Glomerular endothelial cell (primary cell): ENCODE data around the gene EXOSC3. TPM values are rescaled to one million over a fixed set of nuclear protein-coding genes. Genes with fewer than 3 reads are reported as not detected.
A peak's percentile ranks its signal among the peaks of the same experiment; 100 is the strongest.
"Not testable (repeated sequence)": the region's sequence is repeated elsewhere in the genome, so short reads cannot be mapped to it uniquely, and the experiment has no call there.

Source experiments
- DNase-seq: peaks from one replicate; pipeline ENCODE4 v3.0.0-alpha.2; 2011; ENCODE audit warnings: low read depth, low spot score; ENCODE audit errors: extremely low read depth
- total RNA-seq: library from RNA; depleted of rRNA; stranded (reverse); fragments of >200 nt; gene quantifications from 2 replicates; pipeline ENCODE4 v1.2.3, GENCODE V29; 2015

Gene EXOSC3
- total RNA-seq, 1 donor from 2014 or later = 26.9 TPM

DNA sequence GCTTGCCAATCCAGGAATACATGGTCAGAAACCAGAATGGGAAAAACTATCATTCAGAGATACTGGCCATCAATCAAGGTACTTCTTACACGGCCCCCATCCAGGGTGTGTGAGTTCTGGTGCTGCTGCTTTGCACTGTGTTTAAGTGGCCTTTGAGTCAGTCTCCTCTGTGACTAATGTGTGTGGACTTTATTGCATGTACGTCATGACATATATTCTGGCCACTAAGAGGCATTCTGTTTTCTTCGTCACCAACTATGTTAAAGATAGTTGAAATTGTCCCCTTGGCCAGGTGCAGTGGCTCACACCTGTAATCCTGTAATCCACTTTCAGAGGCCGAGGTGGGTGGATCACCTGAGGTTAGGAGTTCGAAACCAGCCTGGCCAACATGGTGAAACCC lies 8.5 kb downstream of the EXOSC3 start:
- no peak for DNase-seq

DNA sequence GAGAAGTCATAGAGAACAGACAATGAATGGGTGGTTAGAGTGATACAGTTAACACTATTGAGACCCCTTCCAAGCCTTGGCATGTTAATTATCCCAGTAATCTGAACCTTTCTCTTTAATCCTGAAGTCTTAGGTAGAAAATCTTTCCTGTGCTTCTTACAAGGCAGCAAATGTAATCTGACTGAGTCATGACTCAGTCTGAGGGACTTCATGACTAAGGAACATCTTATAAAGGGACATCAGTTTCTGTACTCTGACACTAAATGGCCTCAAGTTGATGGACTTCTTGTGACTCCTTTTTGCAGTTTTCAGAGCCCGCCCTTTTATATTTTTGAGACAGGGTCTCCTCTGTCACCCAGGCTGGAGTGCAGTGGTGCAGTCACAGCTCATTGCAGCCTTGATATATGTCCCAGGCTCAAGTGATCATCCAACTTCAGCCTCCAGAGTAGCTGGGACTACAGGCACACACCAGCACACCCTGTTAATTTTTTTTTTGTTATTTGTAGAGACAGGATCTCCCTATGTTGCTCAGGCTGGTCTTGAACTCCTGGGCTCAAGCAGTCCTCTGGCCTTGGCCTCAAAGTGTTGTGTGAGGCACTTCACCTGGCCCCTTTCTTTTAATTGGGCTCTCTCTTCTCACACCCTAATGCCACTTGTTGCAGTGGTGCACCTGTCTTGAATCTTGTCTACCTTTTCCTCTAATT lies 9.5 kb downstream of the EXOSC3 start:
- DNase-seq = no peak

DNA sequence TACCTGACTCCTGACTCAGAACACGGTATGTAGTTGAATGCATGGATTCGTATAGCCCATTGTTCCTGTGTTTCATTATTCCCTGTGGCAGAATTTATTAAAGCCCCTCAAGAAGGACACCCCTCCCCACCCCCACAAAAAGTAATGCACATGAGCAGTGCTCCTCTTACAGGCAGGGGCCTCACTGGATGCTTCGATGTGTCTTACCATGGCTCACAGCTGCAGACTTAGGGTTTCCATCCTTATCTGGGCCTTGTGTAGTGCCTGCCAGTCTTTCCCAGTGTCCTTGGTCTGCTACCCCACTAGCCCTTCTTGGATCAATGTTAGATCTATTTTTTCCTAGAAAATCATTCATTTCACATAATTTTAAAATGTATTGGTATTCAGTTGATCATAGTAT lies 14.9 kb downstream of the EXOSC3 start:
- DNase-seq = no peak

DNA sequence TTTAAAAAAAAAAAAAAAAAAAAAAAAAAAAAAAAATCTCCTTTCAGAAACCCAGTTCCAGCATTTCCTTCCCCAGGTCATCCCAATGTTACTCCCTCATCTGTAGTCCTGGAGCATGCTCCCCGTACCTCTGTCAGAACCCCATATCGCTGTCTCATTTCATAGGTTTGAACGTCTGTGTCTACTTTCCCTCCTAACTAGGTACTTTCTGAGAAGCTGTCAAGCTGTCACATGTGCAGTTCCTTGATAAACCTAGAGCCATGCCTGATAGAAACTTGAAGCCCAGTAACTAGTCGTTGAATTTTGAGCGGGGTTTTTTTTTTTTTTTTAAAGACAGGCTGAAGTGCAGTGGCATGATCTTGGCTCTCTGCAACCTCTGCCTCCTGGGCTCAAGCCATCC lies 15.6 kb downstream of the EXOSC3 start:
- DNase-seq = no peak

DNA sequence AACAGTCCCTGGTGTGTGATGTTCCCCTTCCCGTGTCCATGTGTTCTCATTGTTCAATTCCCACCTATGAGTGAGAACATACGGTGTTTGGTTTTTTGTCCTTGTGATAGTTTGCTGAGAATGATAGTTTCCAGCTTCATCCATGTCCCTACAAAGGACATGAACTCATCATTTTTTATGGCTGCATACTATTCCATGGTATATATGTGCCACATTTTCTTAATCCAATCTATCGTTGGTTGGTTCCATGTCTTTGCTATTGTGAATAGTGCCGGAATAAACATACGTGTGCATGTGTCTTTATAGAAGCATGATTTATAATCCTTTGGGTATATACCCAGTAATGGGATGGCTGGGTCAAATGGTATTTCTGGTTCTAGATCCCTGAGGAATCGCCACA lies 19.6 kb downstream of the EXOSC3 start:
- DNase-seq = not testable (repeated sequence)

DNA sequence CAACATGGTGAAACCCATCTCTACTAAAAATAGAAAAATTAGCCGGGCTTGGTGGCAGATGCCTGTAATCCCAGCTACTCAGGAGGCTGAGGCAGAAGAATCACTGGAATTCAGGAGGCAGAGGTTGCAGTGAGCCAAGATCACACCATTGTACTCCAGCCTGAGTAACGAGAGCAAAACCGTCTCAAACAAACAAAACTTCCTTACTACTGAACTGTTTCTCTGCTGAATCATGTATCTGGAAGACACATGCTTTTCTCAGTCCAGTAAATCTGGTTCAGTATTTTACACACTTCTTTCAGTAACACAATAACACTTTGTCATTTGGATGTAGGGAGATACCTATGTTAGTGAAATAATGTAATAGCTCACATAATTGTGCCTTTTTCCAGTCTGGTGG lies 23.4 kb downstream of the EXOSC3 start:
- no peak for DNase-seq

DNA sequence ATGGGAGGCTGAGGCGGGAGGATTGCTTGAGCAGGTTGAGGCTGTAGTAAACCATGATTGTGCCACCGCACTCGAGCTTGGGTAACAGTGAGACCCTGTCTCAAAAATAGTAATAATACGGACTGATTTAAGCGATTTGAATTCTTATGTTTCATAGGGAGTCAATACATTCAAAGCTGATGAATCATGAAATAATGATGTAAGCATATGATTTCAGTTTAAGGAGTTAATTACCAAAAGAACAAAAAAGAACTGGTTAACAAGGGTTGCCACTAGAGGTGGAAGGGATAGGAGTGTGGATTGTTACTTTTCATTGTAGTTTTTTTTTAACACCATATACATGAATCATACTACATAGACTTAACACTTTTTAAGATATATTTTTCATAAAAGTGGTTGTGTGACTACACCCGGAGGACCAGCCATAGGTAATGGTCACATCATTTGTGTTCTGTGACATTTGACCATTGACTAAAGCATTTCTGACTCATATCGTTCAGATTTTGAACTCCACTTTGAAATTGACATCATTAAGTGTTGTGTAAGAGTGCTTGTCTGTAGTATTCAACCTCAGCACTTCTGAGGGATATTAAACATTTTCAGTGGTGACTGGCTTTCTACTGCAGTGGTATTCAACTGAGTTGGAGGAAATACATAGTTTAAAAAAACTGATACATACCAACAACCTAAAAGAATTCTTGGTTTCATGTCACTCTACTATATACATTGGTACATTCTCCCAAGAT lies 24.3 kb downstream of the EXOSC3 start:
- no peak for DNase-seq

DNA sequence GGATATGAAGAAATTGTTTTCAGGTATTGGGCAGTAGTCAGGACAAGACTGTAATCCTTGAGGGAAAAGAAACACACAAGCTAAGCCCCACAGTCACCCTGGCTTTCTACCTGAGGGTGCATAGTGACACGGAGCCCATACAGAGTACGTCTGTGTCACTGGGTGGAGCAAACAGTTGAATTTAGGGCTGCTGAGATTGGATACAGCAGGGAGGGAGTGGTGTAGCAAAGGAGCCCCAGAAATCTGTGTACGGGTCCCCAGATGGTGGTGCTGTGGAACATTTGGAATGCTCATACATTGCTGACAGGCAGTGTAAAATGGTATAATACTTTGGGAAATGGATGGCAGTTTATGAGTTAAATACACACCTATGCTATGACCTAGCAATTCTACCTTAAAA lies 26.1 kb downstream of the EXOSC3 start:
- no peak for DNase-seq

DNA sequence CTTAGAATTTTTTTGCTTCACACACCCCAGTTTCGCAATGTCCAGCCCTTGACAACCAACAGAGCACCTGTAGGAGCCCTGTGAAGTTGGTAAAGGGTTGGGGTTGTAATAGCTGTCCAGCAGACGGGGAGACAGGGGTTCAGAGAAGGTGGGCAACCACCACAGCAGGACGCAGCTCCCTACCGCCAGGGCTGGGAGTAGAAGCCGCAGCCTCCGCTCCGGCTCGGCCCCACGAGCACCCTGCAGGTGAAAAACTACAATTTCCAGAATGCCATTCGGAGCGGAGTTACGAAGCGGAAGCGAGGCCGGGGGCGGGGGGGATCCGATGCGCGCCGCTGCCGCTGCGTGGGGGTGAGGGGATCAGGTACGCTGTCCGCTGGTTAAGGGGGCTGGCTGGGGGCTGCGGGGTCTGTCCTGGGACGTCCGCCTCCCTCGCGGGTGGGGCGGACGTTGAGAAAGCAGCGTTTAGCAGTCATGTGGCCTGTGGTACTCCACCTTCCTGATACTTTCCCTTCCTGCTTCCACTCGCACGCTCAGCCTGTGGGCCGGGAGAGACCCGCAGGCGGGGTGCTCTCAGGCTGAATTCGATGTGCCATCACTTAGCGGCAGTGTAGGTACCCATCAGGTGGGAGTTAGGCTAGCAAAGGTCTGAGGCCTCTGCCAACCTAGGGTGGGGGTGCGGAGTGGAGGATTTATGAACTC lies 31.2 kb downstream of the EXOSC3 start, which contains the start of gene TRMT10B:
Gene TRMT10B (plus strand): TSS at position 317 of the 702 bp plus-strand sequence. CDS start 8,127 bp downstream, outside the sequence.
- DNase-seq = peak; percentile 23

DNA sequence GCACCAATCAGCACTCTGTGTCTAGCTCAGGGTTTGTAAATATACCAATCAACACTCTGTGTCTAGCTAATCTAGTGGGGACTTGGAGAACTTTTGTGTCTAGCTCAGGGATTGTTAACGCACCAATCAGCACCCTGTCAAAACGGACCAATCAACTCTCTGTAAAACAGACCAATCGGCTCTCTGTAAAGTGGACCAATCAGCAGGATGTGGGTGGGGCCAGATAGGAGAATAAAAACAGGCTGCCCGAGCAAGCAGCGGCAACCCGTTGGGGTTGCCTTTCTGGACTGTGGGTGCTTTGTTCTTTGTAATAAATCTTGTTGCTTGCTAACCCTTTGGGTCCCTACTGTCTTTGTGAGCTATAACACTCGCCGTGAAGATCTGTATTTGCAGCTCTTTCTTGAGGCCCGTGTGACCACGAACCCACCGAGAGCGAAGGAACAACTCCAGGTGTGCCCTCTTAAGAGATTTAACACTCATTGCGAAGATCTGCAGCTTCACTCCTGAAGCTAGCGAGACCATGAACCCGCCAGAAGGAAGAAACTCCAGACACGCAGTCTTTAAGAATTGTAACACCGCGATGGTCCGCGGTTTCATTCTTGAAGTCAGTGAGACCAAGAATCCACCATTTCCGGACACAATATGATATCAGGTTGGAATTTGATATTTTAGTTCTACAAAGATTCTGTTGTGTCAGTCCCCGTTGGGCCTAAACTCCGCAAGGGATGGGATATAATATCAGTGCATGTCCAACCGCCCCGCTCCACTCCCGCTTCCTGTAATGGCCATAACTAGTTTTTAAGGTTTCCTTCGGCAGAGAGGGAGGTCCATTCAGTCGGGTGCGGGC lies 32.0 kb downstream of the EXOSC3 start:
- DNase-seq = no peak

DNA sequence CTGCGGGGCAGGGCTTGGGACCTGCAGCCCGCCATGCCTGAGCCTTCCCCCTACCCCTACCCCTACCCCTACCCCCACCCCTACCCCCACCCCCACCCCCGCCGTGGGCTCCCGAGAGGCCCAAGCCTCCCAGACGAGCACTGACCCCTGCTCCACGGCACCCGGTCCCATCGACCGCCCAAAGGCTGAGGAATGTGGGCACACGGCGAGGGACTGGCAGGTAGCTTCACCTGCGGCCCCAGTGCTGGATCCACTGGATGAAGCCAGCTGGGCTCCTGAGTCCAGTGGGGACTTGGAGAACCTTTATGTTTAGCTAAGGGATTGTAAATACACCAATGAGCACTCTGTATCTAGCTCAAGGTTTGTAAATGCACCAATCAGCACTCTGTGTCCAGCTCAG lies 32.8 kb downstream of the EXOSC3 start:
- not testable (repeated sequence) for DNase-seq

DNA sequence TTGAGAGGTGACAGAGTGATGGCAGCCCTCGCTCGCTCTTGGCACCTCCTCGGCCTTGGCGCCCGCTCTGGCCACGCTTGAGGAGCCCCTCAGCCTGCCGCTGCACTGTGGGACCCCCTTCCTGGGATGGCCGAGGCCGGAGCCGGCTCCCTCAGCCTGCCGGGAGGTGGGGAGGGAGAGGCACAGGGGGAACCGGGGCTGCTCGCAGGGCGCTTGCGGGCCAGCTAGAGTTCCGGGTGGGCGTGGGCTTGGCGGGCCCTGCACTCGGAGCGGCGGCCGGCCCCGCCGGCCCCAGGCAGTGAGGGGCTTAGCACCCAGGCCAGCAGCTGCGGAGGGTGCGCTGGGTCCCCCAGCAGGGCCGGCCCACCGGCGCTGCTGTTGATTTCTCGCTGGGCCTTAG lies 33.2 kb downstream of the EXOSC3 start:
- DNase-seq = not testable (repeated sequence)

DNA sequence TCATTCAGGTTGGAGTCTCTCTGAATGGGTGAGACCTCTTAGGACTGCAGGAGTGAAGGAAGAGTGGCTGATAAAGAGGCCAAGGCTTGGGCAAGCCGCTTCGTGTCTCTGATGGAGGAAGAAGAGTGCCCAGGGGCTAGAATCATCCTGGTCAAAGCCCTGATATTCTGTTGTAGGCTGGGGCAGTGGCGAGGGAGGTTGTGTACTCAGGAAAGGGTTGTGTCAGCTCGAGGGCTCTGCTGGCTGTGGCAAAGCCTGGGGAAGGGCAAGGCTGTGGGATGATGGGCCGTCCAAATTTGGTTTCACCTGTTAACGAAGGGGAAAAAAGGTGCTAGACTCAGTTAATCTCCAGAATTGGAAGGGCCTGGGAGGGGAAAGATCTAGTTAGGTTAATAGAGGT lies 33.7 kb downstream of the EXOSC3 start:
- DNase-seq = no peak

DNA sequence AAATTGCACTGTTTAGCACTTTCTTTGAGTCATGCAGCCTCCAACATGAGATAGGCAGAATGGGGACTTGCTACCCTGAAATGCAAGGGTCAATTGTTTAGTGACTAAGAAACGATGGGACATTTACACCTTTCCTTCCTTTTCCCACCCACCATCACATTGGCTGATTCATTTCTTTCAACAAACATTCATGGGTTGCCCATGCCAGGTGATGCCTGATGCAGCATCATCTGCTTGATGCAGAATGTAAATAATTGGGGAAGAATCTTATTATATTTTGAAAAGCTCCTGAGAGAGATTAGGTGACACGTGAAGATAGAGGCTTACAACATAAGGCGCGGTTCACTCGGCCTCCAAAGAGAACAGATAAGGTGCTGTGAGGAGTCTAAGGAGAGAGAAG lies 35.7 kb downstream of the EXOSC3 start:
- no peak for DNase-seq

DNA sequence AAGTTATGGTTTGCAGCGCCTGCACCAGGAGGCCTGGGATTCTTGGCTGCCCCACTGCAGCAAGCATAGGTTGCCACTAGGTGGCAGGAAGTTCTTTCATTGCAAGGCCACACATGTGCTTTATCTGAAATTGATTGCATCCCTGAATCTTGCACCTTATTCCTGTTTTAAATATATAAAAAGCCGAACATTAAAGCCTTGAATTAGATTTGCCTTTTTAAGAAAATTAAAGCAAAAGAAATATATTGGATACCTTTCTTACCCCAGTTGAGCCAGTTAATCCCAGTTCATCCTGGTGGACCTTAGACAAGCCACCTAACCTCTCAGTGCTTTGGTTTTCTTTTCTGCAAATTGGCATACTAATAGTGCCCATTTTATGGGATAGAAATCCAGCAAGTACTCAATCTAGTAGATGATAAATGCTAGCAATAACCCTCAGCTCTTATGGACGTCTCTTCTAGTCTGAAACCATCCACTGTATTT lies 37.6 kb downstream of the EXOSC3 start:
- peak; percentile 10 for DNase-seq

DNA sequence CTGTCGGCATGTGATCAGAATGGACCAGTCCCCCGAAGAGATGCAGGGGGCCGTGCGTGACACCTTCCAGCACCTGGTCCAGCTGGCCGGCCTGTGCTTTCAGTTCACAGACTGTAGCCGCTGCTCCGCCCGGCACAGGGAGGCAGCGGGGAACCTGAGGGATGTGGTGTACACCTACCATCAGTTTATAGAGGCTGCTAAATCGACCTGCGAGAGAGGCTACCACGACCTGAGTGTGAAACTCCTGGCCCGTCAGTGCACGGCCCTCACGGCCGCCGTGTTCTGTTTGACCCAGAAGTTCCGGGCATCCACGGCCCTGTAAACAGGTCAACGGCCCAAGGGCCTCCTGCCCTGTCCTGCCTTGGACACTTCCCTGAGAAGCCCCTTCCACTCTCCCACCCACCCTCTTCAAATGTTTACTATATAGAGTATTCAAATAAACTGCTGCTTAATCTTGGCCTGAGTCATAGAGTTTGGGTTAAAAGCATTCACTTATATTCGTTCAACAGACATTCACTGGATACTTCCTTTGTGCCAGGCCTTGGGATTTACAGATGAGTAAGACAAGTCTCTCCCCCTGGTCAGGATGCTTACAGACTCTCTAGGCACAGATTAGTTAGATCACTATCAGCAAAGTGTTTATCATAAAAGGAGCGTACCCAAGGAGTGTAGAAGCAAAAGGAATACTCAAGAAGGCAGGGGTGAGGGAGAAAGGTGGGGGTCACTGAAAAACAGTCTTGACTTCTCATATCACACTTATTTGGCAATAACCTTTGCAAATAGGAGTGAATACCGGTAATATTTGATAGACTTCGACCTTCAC lies 38.2 kb downstream of the EXOSC3 start:
- no peak for DNase-seq

DNA sequence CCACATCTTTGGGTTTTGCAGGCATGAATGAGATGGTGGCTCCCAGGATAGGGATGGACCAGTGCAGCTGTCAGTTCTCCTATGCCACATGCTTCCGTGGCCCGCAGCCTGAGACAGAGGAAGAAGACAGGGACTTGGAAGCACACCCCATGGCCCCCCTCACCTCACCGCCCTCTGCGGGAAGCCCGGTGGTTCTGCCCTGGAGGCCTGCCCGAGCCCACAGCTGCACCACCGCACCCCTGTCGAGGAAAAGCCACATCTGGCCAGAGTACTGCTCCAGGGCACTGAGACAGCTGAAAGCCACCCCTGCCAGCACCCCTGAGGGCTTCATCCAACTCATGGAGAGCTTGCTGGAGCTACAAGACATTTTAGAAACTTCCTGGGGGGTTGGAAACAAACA lies 38.9 kb downstream of the EXOSC3 start:
- no peak for DNase-seq

DNA sequence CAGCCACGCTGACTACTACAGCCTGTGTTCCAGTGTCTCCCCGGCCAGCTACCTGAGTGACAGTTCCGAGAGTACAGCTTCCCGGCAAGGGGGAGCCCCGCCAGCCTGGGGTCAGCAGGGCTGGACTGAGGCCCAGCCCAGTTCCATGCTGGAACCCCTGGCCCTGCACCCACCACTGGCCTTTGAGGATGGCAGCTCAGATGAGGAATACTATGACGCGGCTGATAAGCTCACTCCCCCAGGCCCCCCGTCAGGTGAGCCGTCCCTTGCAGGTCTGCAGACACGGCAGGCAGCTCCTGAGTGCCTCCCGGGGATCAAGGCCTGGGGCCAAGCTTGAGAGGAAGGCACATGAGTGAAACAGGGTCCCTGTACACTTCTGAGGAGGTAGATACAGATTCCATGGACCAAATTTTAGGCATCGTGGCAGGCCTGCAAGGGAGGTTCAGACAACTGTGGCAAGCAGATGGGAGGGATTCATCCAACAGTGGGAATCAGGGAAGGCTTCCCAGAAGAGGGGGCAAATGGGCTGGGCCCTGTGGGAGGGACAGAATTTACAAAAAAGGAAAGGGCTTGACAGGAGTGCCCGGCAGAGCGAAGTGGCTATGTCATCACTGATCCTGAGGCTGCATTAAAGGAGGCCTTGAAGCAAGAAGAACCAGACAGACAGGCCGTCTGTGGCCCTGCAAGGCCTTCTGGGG lies 44.1 kb downstream of the EXOSC3 start:
- no peak for DNase-seq

DNA sequence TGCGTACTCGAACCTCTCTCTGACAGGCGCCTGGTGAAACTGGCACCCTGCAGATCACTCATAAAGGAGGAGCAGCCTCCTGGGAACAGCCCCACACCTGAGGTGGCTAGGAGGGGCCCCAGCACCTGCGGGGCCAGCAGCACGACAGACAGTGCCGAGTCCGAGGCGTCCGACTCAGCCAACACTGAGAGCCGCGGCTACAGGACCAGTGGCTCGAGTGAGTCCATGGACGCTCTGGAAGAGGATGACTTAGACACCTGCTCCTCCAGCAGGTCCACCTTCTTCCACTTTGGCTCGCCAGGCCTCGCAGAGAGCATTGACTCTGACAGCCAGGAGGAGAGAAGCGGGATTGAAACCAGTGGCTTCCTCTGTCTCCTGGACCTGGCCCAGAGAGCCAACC lies 44.7 kb downstream of the EXOSC3 start:
- DNase-seq = no peak
